HG03571 (cell line): ENCODE measurements around the gene ATL1.

Experiments used
- ATAC-seq: cut with Tn5 transposase; IDR thresholded peaks from one replicate; pipeline ENCODE4 v1.9.1; 2021; ENCODE audit not compliant: unreplicated experiment

Gene ATL1

DNA sequence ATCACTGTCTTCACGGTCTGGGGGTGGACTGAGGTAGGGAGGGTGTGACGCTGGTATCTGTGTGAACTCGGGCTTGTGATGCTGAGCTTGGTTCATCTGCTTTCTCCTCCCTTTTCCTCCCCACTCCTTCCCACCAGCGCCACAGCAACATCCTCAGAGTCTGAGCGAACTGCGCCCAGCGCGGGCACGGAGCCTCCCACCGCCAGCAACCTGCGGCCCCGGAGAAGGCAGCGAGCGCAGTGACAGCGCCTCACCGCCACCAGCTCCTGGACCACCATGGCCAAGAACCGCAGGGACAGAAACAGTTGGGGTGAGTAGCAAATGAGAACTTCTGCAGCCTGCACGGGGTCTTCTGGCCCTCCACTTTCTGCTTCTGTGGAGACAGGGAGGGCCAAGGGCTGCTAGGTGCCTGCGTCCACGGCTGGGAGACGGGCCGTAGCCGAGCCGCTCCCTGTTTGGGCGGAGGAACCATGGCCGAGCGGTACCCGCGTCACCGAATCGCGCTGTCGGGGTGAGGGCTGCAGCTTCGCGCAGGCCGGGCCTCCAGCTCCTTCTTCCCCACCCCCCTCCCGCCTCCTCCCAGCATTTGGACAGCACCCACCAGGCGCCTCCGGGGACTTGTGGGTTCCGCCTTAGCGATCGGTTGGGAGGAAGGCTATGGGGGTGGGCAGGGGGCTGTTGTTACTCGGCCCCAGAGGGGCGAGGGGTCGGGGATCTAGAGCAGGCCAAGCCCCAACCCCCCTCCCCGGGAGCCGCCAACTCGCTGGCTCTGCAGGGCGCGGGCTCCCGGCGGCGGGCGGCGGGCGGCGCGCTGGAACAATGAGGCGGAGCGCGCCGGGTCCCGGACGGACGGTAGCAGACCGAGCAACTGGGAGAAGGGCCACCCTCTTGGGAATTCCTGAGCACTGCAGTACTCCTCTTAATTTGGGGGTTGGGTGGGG is at the start of gene ATL1:
TSS of gene ATL1 (plus strand) at position 156 of the 941 bp plus-strand sequence. CDS start at position 277, 121 bp downstream.
- no peak for ATAC-seq

DNA sequence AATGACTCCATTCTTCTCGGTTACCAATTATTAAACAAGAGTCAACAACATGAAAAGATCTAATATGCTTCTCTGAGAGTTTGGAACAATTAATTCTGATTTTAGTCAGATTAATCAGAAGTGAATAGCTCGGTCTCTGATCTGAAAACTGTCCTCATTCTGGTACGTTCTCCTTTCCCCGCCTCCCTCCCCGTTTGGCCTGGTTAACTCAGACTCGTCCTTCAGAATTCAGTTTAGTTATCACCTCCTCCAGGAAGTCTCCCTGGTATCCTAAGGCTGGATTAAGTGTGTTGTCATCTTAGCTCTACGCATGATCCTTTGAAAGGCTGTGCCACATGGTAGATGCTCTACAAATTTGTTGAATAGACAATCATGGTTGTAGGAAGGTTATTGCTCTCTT is 49.8 kb upstream of the ATL1 start:
- no peak for ATAC-seq

DNA sequence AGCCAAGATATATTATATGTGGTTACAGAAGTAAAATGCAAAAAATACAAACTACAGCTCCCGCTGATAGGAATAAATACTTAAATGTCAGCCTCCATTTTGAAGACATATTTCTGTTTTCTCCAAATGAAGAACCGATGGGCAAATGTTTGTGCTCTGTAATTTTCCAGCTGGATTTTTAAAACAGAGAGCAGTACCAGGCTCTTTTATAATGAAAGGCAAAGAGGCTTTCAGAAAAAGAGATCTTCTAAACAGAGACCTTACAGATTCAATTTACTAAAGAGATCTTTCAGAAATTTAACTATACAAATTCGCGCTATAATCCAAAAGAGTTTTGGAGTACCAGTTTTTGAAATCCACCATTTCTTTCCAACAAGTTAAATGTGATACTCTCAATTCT is 47.5 kb upstream of the ATL1 start:
- no peak for ATAC-seq

DNA sequence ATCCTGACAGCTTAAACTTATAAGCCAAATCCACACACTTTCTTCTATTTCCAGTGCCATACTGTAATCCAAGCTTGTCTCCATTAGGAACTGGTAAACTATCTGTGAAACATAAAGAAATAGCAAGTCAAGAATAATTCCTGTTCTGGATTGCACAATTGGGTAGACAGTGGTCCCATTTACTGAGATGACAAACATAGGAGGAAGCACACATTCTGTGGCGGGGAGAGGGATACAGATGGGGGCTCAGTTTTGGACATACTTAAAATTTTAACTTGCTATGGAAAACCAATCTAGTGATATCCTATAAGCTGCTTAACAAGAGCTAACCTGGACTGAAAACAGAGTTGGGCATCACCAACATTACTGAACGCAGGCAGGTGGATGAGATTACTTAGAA is 43.9 kb upstream of the ATL1 start:
- ATAC-seq, result no peak

DNA sequence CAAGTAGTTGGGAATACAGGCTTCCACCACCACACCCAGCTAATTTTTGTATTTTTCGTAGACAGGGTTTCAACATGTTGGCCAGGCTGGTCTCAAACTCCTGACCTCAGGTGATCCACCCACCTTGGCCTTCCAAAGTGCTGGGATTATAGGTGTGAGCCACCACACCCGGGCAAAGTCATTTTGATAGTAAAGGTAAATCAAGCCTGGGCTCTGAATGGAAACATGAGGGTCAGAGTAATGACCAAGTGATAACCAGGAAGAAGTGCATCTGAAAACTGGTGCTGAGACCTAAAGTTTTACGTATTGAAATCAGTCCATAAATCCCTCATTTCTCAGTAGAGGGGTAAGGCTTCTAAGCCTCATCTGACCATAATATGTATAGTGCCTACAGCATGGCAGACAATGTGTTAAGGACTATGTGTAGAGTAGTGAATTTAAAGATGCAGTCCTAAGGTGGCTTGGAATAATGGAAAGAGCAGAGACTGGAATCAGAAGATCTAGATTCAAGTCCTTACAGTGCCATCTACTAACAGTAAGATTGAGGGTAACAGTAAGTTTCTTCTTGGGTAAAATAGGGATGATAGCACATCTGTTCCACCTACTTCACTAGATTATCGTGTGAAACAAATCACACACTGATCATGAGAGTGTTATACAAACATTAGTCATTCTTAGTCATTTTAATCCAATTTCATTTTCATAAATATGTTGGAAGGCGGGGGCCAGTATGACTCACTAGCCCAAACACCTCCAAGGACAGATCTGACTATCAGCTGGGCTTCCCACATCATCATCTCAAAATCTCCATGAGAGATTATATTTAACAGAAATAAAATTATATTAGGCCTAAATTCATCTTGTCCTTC is 38.8 kb upstream of the ATL1 start:
- peak; percentile 62 for ATAC-seq

DNA sequence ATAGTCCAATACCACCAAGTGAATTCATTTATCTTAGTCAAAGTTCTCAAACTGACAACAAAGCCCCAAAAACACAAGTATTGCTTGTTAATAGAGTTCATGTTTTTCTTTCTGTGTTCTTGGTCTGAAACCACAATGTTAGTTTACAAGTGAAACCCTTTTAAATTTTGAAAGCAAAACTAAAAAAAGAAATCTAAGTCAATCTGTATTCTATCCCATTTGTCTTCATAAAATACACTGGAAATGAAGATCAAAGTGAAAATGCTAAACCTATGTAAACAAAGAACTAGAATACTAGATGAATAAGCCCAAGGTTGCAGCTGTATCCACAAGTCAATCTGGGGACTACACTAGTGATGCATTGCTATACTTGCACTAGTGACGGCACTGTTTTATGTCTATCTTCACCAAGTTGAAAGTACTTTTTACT is 38.0 kb upstream of the ATL1 start:
- ATAC-seq, result peak; percentile 45

DNA sequence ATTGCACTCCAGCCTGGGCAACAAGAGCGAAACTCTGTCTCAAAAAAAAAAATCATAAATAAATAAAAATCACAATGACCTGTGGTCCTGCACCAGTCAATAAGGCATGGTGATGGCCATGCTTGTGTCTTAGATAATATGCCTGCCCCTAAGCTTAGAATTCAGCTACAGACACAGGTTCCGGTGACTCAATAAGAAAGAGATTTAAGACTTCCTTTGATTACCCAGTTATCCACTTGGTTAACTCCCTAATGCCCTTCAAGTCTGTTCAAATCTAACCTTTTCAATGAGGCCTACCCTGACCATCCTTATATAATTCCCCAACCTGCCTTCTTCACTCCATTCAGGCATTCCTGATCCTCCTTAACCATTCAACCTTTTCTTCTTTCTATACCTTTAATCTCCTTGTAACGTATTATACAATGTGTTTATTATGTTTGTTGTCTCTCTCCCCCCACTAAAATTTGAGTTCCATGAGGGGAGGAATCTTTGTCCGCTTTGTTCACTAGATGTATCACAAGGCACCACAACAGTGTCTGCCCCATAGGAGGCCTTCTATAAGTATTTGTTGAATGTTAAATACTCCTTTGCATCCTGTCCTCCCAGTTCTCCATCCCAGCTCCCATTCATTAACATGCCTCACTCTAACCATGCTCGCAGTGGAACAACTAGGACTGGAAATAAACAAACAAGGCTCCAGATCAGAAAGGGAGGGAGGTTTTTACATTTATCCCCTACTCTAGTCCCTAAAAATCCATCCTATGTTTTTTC is 36.5 kb upstream of the ATL1 start:
- no peak for ATAC-seq

DNA sequence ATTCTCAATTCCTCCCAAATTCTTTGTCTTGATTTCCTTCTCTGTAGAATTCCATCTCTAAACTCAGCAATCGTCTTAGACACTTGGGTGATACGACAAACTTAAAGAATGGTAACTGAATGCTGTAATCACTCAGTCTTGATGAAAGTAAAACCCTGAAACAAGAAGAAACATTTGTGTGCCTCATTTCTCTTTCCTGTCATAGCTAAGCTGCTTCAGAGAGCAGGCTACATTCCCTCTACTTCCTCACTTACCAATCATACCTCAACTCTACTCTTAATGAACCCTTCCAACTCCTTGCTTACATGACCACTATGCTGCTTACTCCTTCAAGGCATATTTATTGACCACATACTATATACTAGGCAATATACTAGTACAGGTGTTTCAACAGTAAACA is 35.9 kb upstream of the ATL1 start:
- no peak for ATAC-seq

DNA sequence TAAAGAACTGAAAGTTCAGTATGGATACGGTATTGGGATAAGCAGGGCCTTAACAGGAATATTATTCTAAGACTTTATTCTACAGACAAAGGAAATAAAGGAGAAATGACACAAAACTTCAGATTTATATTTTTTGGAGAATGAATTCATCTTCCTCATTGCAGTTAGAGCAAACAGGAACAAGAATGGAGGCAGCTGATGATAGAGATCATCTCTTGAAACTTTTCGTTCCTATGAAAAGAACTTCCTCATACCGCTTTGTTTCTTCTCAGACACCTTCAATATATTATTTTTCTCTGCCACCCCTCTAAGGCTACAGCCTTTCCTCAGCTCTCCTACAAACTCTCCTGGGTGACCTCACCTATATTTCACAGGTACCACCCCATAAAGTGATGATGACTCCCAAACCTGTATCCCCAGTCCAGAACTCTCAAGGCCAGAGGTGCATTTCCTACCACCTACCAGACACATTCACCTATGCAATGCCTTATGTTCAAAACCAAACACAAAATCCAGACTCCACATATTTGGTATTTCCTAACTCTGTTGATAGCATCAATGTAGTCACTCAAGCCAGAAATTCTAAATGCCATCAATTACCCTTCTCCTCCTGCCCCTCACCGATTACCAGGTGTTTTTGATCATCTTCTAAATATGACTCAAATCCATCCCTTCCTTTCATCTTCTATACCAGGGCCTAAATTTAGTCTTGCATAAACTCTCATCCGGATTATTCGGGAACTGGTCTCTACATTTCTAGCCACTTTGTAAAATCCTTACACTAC is 35.0 kb upstream of the ATL1 start:
- ATAC-seq, result no peak

DNA sequence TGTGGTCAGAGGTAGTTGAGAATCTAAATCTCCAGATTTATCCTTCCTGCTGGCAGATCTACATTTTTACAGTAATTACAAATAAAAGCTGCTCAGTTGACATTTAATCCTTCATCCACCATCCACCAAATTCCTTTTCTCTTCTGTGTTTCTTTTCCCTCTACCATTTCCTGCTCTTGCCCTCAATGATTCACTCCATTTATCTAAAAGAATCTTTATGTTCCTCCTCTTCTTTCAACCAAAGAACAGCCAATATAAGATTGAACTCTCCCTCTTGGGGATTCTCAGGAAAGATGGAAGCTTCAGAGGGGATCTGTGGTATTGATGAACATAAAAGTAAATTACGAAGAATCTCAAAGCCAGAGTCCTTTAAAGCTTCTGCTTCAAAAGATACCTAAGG is 31.9 kb upstream of the ATL1 start:
- no peak for ATAC-seq

DNA sequence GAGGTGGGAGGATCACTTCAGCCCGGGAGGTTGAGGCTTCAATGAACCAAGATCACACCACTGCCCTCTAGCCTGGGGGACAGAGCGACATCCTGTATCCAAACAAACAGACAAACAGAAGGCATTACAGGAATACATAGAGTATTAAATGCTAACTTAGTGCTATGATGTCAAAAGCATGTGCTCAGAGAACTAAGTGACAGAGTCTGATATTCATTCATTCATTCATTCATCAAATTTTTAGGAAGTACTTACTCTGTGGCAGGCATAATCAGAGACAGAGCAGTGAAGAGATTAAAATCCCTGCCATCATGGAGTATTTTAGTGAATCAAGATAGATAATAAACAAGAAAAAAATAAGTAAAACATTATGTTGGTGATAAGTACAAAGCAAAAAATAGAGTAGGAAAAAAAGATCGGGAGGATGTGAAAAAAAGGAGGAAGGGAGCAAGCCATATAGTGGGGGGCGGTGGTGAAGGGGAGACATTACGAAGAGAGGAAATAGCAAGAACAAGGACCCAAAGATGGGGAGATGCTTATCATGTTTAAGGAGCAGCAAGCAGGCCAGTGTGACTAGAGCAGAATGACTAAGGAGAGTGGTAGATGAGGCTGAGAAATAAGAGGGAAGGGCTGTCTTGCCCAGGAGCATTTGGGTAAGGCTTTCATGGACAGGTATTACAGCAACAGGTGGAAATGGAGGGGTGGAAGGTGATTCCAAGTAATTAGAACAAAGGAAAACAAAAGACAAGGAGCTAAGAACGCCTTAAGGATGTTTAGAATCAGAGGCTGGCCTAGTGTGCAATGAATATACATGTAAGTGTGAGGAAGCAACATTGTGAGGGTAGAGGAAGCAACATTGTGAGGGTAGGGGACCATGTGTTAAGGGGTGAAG is 30.4 kb upstream of the ATL1 start:
- no peak for ATAC-seq

DNA sequence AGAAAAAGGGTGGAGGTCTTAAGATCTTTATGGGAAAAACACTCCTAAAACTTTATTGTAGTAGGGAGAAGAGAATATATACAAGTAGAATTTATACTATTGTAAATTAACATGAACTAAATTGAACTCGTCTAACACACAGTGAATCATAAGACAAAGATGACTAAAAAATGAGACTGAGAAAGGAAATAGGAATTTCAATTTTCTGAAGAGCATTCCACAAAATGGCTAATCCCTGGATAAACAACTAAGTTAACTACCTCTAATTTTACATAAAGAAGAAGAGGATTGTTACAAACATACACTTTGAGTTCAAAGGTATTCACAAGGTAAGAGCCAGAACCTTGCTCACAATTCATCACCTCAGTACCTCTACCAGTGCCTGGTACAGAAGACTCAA is 29.6 kb upstream of the ATL1 start:
- ATAC-seq, result no peak

DNA sequence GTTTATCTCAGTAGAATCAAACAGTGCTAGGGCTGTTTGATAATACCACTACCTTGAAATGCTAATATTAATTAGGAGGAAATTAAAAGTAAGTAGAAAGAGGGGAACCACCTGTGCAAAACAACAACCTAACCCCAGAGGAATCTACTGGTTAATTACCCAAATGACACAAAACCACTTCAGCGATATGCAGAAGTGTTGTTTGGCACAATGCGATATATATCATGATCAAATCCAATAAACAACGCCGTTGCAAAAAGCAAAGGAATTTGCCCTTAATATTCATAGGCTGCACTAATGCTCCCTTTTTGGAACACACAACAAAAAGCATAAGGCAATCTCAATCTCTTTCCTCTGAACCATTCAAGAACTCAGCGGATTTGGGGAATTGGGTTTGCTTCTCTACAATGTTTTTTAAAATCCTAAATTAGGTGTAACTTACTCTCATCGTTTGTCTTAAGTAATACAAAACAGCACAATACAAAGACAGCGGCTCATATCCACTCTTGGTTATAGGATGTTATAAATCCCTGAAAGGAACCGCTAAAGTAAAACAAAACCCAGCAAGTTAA is 29.1 kb upstream of the ATL1 start:
- no peak for ATAC-seq

DNA sequence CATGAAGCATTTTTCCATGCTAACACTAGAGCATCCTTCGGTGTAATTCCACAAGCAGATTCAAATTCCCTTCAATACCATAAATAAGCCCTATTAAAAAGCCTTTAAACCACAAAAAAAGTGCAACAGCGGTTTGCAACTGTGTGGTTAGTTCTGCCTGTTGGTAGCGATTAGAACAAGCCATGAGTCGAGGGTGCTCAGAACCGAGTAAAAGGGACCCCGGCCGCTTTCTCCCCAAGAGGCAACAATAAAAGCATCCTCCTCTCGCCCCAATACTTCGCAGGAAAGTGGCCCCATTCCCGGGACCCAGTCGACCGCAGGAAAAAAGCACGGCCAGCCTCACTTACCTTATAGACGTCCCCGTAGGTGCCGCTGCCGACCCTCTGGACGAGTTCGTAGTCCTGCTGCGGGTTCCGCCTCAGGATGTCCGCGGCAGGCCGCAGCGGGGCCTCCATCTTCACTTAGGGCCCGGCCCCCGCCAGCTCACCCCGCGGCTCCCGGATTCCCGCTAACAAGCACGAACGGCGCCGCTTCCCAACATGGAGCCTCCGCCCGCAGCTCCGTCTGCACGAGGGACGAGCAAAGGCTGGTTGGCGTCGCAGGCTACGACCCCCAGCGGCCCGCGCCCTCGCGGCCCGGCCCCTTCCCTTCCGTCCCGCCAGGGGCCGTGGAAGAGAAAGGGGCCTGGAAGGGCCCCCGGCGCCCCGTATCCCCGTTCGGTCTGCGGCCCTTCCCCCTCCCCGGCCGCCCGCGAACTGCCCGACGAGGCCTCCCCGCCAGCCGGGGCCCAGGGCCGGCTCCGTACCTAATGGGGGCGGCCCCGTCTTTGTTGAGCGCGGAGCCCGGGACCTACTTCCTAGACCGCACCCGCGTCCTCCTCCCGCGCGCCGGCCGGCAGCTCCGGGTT is 28.1 kb upstream of the ATL1 start:
- ATAC-seq, result peak; percentile 31

DNA sequence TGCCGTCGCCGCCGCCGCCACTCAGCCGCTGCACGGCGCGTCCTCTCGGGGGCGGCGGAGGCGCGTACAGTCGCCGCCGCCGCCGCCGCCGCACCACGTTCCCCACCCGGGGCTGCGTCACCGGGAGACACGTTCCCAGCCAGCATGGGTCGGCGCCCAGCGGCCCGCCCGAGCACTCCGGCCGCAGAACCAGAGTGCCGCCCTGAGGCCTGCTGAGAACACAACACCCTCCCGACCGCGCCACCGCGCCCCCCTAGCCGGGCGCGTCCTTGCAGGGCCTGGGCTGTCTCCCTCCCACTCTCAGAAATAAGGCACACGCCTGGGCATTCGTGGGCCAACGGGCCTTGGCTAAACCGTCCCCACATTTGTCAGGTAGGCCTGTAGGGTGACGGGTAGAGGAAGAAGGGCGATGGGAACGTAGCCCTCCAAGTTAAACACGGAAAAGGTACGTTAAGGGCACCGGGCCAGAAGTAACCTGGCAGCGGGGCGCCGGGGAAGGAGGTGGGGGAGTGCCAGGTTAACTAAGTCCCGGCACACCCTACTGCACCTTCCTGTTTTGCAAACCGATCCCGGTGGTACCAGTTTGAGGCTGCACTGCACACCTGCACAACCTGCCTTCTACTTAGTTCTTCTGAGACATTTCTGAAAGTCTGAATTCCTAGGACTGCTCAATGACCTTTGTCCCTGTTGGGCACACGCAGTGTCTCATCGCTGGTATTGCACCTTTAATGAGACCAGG is 27.3 kb upstream of the ATL1 start, which contains the start of gene MAP4K5:
TSS of gene MAP4K5 (minus strand) at position 68 of the 739 bp plus-strand sequence. CDS start 520 bp downstream, outside the sequence.
- ATAC-seq, result peak; percentile 93

DNA sequence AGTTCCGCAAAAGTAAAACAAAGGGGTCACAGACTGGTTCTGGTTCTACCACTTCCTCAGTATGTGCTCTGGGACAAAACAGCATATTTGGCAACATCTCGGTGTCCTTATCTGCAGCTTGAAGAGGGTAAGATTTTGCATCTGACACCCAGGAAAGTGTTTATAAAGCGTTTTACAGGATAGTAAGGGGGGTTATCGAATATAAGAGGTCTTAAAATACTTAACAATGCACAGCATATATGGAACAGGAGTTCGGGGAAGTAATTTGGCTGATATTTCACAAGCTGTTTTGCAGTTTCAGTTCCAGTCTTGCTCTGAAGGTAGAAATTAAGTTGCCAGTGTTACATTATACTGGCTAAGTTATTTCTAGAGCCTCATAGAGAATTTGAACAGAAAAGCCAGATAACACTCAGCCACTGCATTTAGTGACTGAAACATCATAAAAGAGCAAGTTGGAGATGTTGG is 26.7 kb upstream of the ATL1 start:
- ATAC-seq, result peak; percentile 18

DNA sequence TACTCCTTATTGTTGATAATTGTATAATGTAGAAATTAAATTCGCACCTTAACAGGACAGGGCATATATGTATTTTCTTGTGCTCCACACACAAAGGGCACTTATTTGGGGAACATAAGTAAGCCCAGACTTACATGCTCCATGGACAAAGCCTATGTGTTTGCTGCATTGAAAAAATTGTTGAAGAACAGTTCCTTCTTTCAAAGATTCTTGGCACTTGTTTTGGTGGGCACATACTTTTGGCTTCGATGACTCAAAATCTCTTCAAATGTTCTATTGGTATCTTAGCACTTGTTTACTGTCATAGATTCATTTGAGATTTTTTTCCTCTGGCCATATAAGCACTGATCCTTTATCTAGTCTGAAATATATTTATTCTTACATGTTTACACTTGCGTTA is 26.1 kb upstream of the ATL1 start:
- no peak for ATAC-seq
